ENCODE results near the gene ROBO4.
A peak's percentile ranks its signal among the peaks of the same experiment; 100 is the strongest.

ROBO4 gene

GRCh38 chr11:124890683-124891372, 6.8 kb downstream of the ROBO4 start:
- TF ChIP-seq Cebpa-rat (IDR thresholded peaks at IDR 0.05): no peak
- Histone ChIP-seq H3K4me2 (no peak overlapping the region), H3K27ac (no peak overlapping the region), H3K4me3 (no peak overlapping the region), H3K36me3 (no peaks in the 10 kb centered on the region), H3K4me1 (no peaks in the 10 kb centered on the region), H3K27me3 (no peaks in the 10 kb centered on the region), H3K9me3 (no peaks in the 10 kb centered on the region), H3K9ac (no peak overlapping the region), H4K20me1 (no peaks in the 10 kb centered on the region)

GRCh38 chr11:124890151-124890550, 7.5 kb downstream of the ROBO4 start:
- Histone ChIP-seq H3K4me2 (no peak overlapping the region), H3K27ac (no peak overlapping the region), H4K20me1 (no peaks in the 10 kb centered on the region), H3K27me3 (no peaks in the 10 kb centered on the region), H3K9me3 (no peaks in the 10 kb centered on the region), H3K4me3 (no peak overlapping the region), H3K9ac (no peak overlapping the region), H3K4me1 (no peaks in the 10 kb centered on the region), H3K36me3 (no peaks in the 10 kb centered on the region)
- no peak for TF ChIP-seq Cebpa-rat (IDR thresholded peaks at IDR 0.05)

- Histone ChIP-seq H4K20me1 (no peaks in the 10 kb centered on the region), H3K9ac (no peak overlapping the region), H3K4me2 (0 out of 2 replicates have a peak overlapping the region, but pooled peaks have one; percentile 3), H3K4me3 (no peak overlapping the region), H3K4me1 (no peaks in the 10 kb centered on the region), H3K27ac (no peak overlapping the region), H3K36me3 (no peaks in the 10 kb centered on the region), H3K9me3 (no peaks in the 10 kb centered on the region), H3K27me3 (no peaks in the 10 kb centered on the region)
- no peak for TF ChIP-seq Cebpa-rat (IDR thresholded peaks at IDR 0.05)
Measured at GRCh38 chr11:124889191-124890091, 8.2 kb downstream of the ROBO4 start.

GRCh38 chr11:124887667-124888013, 10.0 kb downstream of the ROBO4 start:
- no peak for TF ChIP-seq Cebpa-rat (IDR thresholded peaks at IDR 0.05)
- no peak overlapping the region for H3K4me3 ChIP-seq
- H3K27me3 ChIP-seq: no peaks in the 10 kb centered on the region

GRCh38 chr11:124886978-124887666, 10.5 kb downstream of the ROBO4 start:
- Histone ChIP-seq H3K36me3 (no peaks in the 10 kb centered on the region), H3K4me3 (no peak overlapping the region), H4K20me1 (no peaks in the 10 kb centered on the region), H3K9me3 (no peaks in the 10 kb centered on the region), H3K4me2 (no peak overlapping the region), H3K27me3 (no peaks in the 10 kb centered on the region), H3K27ac (no peak overlapping the region), H3K9ac (no peak overlapping the region), H3K4me1 (peaks cover 20% of the 10 kb centered on the region)
- no peak for TF ChIP-seq Cebpa-rat (IDR thresholded peaks at IDR 0.05)

More at GRCh38 chr11:124887667-124888013, 10.0 kb downstream of the ROBO4 start:
- Histone ChIP-seq H3K9ac (no peak overlapping the region), H3K4me2 (no peak overlapping the region), H4K20me1 (no peaks in the 10 kb centered on the region), H3K27ac (no peak overlapping the region), H3K36me3 (no peaks in the 10 kb centered on the region), H3K4me1 (peaks cover 15% of the 10 kb centered on the region), H3K9me3 (no peaks in the 10 kb centered on the region)

GRCh38 chr11:124886476-124886875, 11.2 kb downstream of the ROBO4 start:
- Histone ChIP-seq H3K9ac (no peak overlapping the region), H3K27me3 (no peaks in the 10 kb centered on the region), H3K27ac (no peak overlapping the region), H3K4me3 (no peak overlapping the region), H3K4me1 (peaks cover 25% of the 10 kb centered on the region), H3K9me3 (no peaks in the 10 kb centered on the region), H3K36me3 (no peaks in the 10 kb centered on the region), H4K20me1 (no peaks in the 10 kb centered on the region), H3K4me2 (no peak overlapping the region)
- no peak for TF ChIP-seq Cebpa-rat (IDR thresholded peaks at IDR 0.05)

GRCh38 chr11:124884869-124885479, 12.7 kb downstream of the ROBO4 start:
- no peak overlapping the region for H3K9ac ChIP-seq
- no peak overlapping the region for H3K27ac ChIP-seq
- H3K4me3 ChIP-seq: no peak overlapping the region
- no peaks in the 10 kb centered on the region for H3K9me3 ChIP-seq
- peaks cover 33% of the 10 kb centered on the region for H3K4me1 ChIP-seq
- TF ChIP-seq Cebpa-rat (IDR thresholded peaks at IDR 0.05): no peak
- H3K4me2 ChIP-seq: no peak overlapping the region
- H3K36me3 ChIP-seq: no peaks in the 10 kb centered on the region
- no peaks in the 10 kb centered on the region for H4K20me1 ChIP-seq
- H3K27me3 ChIP-seq: no peaks in the 10 kb centered on the region

GRCh38 chr11:124884340-124884739, 13.3 kb downstream of the ROBO4 start:
- no peak overlapping the region for H3K4me3 ChIP-seq
- H3K27ac ChIP-seq: no peak overlapping the region
- no peaks in the 10 kb centered on the region for H3K27me3 ChIP-seq
- no peak for TF ChIP-seq Cebpa-rat (IDR thresholded peaks at IDR 0.05)
- no peaks in the 10 kb centered on the region for H4K20me1 ChIP-seq
- no peaks in the 10 kb centered on the region for H3K36me3 ChIP-seq
- H3K9me3 ChIP-seq: no peaks in the 10 kb centered on the region
- no peak overlapping the region for H3K9ac ChIP-seq
- peaks cover 39% of the 10 kb centered on the region for H3K4me1 ChIP-seq
- no peak overlapping the region for H3K4me2 ChIP-seq

- Histone ChIP-seq H3K9ac (peak overlapping the region; percentile 17; the same call in 1 of the 2 replicates), H4K20me1 (no peaks in the 10 kb centered on the region), H3K36me3 (no peaks in the 10 kb centered on the region), H3K4me3 (no peak overlapping the region), H3K4me1 (peaks cover 55% of the 10 kb centered on the region), H3K9me3 (no peaks in the 10 kb centered on the region), H3K4me2 (peak overlapping the region; percentile 79), H3K27me3 (no peaks in the 10 kb centered on the region), H3K27ac (peak overlapping the region; percentile 44; the same call in 1 of the 2 replicates)
- no peak for TF ChIP-seq Cebpa-rat (IDR thresholded peaks at IDR 0.05)
Measured at GRCh38 chr11:124882339-124883071, 15.2 kb downstream of the ROBO4 start.

Data from BLaER1 (cell line).